HCT116 (cell line): ENCODE data around the gene RAB3C. TPM values are rescaled to one million over a fixed set of nuclear protein-coding genes. Genes with fewer than 3 reads are reported as not detected.

Experiments used
- ATAC-seq: fragments of 200-7000 bp; cut with Tn5 transposase; 2 replicates; pipeline ENCODE4 v1.9.1; 2020; ENCODE audit warnings: mild to moderate bottlenecking, moderate library complexity
- BruUV-seq: library from RNA; stranded (reverse); fragments of 400-500 nt; replicated peaks from 2 replicates; lab custom pipeline; 2021; lab: Mats Ljungman, UMichigan
- CTCF ChIA-PET: fragments of 300-600 bp; sonication (Branson Sonifier 250); formaldehyde crosslinking; loops from one replicate; lab custom pipeline; 2021; ENCODE audit warnings: antibody characterized with exemption; lab: Charles Lee
- POLR2A ChIA-PET: fragments of 300-600, 350-600 bp; sonication (Branson Sonifier 250); formaldehyde crosslinking; loops from one replicate; lab custom pipeline; 2021; ENCODE audit warnings: antibody characterized with exemption; lab: Charles Lee
- RAD21 ChIA-PET, 2 experiments: fragments of 300-600 bp; sonication (Branson Sonifier 250); formaldehyde crosslinking; loops; one replicate each; lab custom pipeline; 2023; ENCODE audit warnings: low total read pairs in 2 of 2; ENCODE audit not compliant: uncharacterized antibody in 2 of 2, unreplicated experiment in 2 of 2, low non-redundant PET in 1 of 2; lab: Charles Lee
- DNase-seq: peaks from one replicate; pipeline ENCODE4 v3.0.0-alpha.2; 2010; ENCODE audit warnings: low read depth, low spot score
- H2AFZ ChIP-seq: fragments of 200-600 bp; shearing (Covaris generic), sonication (generic); 2 replicates; pipeline ENCODE4 v1.6.1; 2017; ENCODE audit warnings: low read depth, mixed run types, mixed read lengths, antibody characterized with exemption, low read length; ENCODE audit not compliant: poor library complexity, severe bottlenecking
- H3K27ac ChIP-seq: 2 replicates; pipeline ENCODE4 v1.5.1; 2012; ENCODE audit warnings: low read depth, low read length
- H3K27me3 ChIP-seq: fragments of 200-600 bp; sonication (generic); 2 replicates; pipeline ENCODE4 v1.6.1; 2016; ENCODE audit warnings: mixed run types, low read length, mixed read lengths; ENCODE audit not compliant: insufficient read depth
- H3K36me3 ChIP-seq, 2 experiments: fragments of 200-500 bp in 1 of 2; fragments of 200-600 bp in 1 of 2; sonication (Bioruptor generic) in 1 of 2; sonication (generic) in 1 of 2; 2 replicates each; pipeline versions ENCODE4 v1.5.1 to v1.6.1; 2014 to 2016; ENCODE audit warnings: low read length in 2 of 2, inconsistent platforms in 1 of 2, mixed read lengths in 1 of 2, mixed run types in 1 of 2; ENCODE audit not compliant: insufficient read depth in 2 of 2, control insufficient read depth in 1 of 2
- H3K4me1 ChIP-seq, 2 experiments: fragments of 200-600 bp in 1 of 2; sonication (generic) in 1 of 2; 2 replicates each; pipeline versions ENCODE4 v1.5.1 to v1.6.1; 2012 to 2017; ENCODE audit warnings: low read length in 2 of 2, inconsistent platforms in 1 of 2, mild to moderate bottlenecking in 1 of 2, mixed read lengths in 1 of 2, mixed run types in 1 of 2, moderate library complexity in 1 of 2; ENCODE audit not compliant: insufficient read depth in 2 of 2, control insufficient read depth in 1 of 2
- H3K4me2 ChIP-seq: fragments of 200-600 bp; sonication (generic); 2 replicates; pipeline ENCODE4 v1.6.1; 2017; ENCODE audit warnings: mixed run types, low read length, mixed read lengths
- H3K4me3 ChIP-seq, 2 experiments: fragments of 200-600 bp in 1 of 2; sonication (generic) in 1 of 2; replicated peaks in 1 of 2; 2 replicates each; pipeline ENCODE4 v1.5.1; 2011 to 2016; ENCODE audit warnings: low read length in 2 of 2, control low read depth in 1 of 2, low read depth in 1 of 2, mild to moderate bottlenecking in 1 of 2, mixed read lengths in 1 of 2, mixed run types in 1 of 2
- H3K79me2 ChIP-seq: fragments of 200-600 bp; sonication (generic); 2 replicates; pipeline ENCODE4 v1.6.1; 2017; ENCODE audit warnings: mild to moderate bottlenecking, mixed run types, low read length, moderate library complexity, mixed read lengths; ENCODE audit not compliant: insufficient read depth
- H3K9ac ChIP-seq: fragments of 200-600 bp; sonication (generic); 2 replicates; pipeline ENCODE4 v1.6.1; 2016; ENCODE audit warnings: low read length, mixed read lengths
- H3K9me2 ChIP-seq: fragments of 200-600 bp; sonication (generic), shearing (Covaris generic); 2 replicates; pipeline ENCODE4 v1.6.1; 2017; ENCODE audit warnings: mixed run types, mild to moderate bottlenecking, moderate library complexity; ENCODE audit not compliant: insufficient read depth
- H3K9me3 ChIP-seq, 2 experiments: fragments of 200-500 bp in 1 of 2; fragments of 200-600 bp in 1 of 2; sonication (Bioruptor generic) in 1 of 2; sonication (generic) in 1 of 2; 2 replicates each; pipeline ENCODE4 v1.6.1; 2014 to 2017; ENCODE audit warnings: low read length in 2 of 2, mixed read lengths in 2 of 2, inconsistent platforms in 1 of 2, low read depth in 1 of 2, mild to moderate bottlenecking in 1 of 2, mixed run types in 1 of 2, moderate library complexity in 1 of 2; ENCODE audit not compliant: control insufficient read depth in 1 of 2, insufficient read depth in 1 of 2
- H4K20me1 ChIP-seq: fragments of 200-600 bp; sonication (generic), shearing (Covaris generic); 2 replicates; pipeline ENCODE4 v1.6.1; 2017; ENCODE audit warnings: mixed run types, mild to moderate bottlenecking, moderate library complexity; ENCODE audit not compliant: insufficient read depth
- EGR1 ChIP-seq: IDR thresholded peaks from 2 replicates; pipeline ENCODE4 v1.6.1; 2012; ENCODE audit warnings: low read depth
- ELF1 ChIP-seq: IDR thresholded peaks from 2 replicates; pipeline ENCODE4 v1.6.1; 2012; ENCODE audit warnings: low read depth, borderline replicate concordance
- EZH2 ChIP-seq: fragments of 200-600 bp; sonication (generic); IDR thresholded peaks from 2 replicates; pipeline ENCODE4 v1.6.1; 2017; ENCODE audit warnings: antibody characterized with exemption, mixed run types
- EZH2phosphoT487 ChIP-seq: fragments of 200-600 bp; IDR thresholded peaks from 2 replicates; pipeline ENCODE4 v1.6.1; 2018; ENCODE audit warnings: antibody characterized with exemption, borderline replicate concordance
- FOSL1 ChIP-seq: IDR thresholded peaks from 2 replicates; pipeline ENCODE4 v1.6.1; 2012; ENCODE audit warnings: low read depth
- SIN3A ChIP-seq: IDR thresholded peaks from 2 replicates; pipeline ENCODE4 v1.6.1; 2012; ENCODE audit warnings: low read depth
- SP1 ChIP-seq: IDR thresholded peaks from 2 replicates; pipeline ENCODE4 v1.6.1; 2012; ENCODE audit warnings: low read depth
- YY1 ChIP-seq: IDR thresholded peaks from 2 replicates; pipeline ENCODE4 v1.6.1; 2011; ENCODE audit warnings: low read length, low read depth, moderate library complexity, mild to moderate bottlenecking; ENCODE audit not compliant: insufficient replicate concordance; ENCODE audit errors: extremely low read depth
- intact Hi-C: fragments of 100-400 bp; cut with micrococcal nuclease; formaldehyde crosslinking; loops from 2 replicates; pipeline ENCODE4 v1.10.0; 2022
- total RNA-seq: library from RNA; stranded (reverse); gene quantifications from one replicate; pipeline ENCODE4 v1.2.1, GENCODE V29; 2021; ENCODE audit not compliant: unreplicated experiment
- TF ChIP-seq, protein P1 (sequence below): IDR thresholded peaks from 2 replicates; pipeline ENCODE4 v1.6.1; 2011; ENCODE audit warnings: mild to moderate bottlenecking, low read length, moderate library complexity; ENCODE audit not compliant: insufficient replicate concordance; ENCODE audit errors: extremely low read depth
- TF ChIP-seq, protein P2 (sequence below): IDR thresholded peaks from 2 replicates; pipeline ENCODE4 v1.6.1; 2012; ENCODE audit warnings: low read depth

Gene RAB3C
- total RNA-seq, 1 experiment from 2014 or later = not detected

DNA sequence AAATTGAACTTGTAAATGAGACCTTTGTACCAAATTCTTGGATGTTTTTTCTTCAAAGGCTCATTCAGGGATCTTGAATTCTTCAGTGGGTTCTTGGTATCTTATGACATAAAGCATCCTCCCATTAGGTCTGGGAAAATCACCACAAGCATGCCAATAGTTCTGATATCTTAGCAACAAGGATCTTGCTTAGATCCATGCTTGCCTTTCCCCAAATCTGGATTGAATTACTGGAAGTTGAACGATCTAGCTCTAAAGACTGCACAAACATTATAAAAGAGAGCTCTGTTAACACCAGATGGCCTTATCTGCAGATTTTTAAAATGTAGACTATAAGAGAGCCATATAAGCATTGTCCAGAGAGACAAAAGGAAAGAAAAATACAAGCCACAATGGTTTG, 266.3 kb downstream of the RAB3C start:
- BruUV-seq = no TSS peak
- Histone ChIP-seq H3K9me2 (no peaks in the 10 kb centered on the region), H3K27me3 (peaks cover 29% of the 10 kb centered on the region; the same call in 1 of the 2 replicates), H2AFZ (no peak overlapping the region), H3K79me2 (no peaks in the 10 kb centered on the region), H3K4me1 (no peaks in the 10 kb centered on the region), H3K27ac (no peak overlapping the region), H3K9ac (no peak overlapping the region), H3K36me3 (no peaks in the 10 kb centered on the region), H4K20me1 (no peaks in the 10 kb centered on the region), H3K4me2 (no peak overlapping the region), H3K9me3 (no peaks in the 10 kb centered on the region), H3K4me3 (no peak overlapping the region)
- DNase-seq = no peak
- intact Hi-C loops = no loop called here
- ChIA-PET CTCF (interaction anchor here (1.1 to 5.1 kb wide), 7 partner anchors 9 to 1070 kb away, joined by 3 to 83 read pairs (median 7); no protein-coding TSS in a partner anchor), POLR2A (no interaction called here), RAD21 (no interaction called here)
- TF ChIP-seq EGR1 (no peak), EZH2phosphoT487 (no peak), YY1 (no peak), EZH2 (no peak), SIN3A (no peak), FOSL1 (no peak), SP1 (no peak), ELF1 (no peak)
- TF ChIP-seq, protein P1, sequence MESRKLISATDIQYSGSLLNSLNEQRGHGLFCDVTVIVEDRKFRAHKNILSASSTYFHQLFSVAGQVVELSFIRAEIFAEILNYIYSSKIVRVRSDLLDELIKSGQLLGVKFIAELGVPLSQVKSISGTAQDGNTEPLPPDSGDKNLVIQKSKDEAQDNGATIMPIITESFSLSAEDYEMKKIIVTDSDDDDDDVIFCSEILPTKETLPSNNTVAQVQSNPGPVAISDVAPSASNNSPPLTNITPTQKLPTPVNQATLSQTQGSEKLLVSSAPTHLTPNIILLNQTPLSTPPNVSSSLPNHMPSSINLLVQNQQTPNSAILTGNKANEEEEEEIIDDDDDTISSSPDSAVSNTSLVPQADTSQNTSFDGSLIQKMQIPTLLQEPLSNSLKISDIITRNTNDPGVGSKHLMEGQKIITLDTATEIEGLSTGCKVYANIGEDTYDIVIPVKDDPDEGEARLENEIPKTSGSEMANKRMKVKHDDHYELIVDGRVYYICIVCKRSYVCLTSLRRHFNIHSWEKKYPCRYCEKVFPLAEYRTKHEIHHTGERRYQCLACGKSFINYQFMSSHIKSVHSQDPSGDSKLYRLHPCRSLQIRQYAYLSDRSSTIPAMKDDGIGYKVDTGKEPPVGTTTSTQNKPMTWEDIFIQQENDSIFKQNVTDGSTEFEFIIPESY = no peak
- TF ChIP-seq, protein P2, sequence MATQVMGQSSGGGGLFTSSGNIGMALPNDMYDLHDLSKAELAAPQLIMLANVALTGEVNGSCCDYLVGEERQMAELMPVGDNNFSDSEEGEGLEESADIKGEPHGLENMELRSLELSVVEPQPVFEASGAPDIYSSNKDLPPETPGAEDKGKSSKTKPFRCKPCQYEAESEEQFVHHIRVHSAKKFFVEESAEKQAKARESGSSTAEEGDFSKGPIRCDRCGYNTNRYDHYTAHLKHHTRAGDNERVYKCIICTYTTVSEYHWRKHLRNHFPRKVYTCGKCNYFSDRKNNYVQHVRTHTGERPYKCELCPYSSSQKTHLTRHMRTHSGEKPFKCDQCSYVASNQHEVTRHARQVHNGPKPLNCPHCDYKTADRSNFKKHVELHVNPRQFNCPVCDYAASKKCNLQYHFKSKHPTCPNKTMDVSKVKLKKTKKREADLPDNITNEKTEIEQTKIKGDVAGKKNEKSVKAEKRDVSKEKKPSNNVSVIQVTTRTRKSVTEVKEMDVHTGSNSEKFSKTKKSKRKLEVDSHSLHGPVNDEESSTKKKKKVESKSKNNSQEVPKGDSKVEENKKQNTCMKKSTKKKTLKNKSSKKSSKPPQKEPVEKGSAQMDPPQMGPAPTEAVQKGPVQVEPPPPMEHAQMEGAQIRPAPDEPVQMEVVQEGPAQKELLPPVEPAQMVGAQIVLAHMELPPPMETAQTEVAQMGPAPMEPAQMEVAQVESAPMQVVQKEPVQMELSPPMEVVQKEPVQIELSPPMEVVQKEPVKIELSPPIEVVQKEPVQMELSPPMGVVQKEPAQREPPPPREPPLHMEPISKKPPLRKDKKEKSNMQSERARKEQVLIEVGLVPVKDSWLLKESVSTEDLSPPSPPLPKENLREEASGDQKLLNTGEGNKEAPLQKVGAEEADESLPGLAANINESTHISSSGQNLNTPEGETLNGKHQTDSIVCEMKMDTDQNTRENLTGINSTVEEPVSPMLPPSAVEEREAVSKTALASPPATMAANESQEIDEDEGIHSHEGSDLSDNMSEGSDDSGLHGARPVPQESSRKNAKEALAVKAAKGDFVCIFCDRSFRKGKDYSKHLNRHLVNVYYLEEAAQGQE = no peak
- no peak for ATAC-seq
